GM12892 (cell line): ENCODE results near the gene MAGI2.

Experiments used
- POLR2A ChIP-seq: IDR thresholded peaks from 2 replicates; pipeline ENCODE4 v1.6.1; 2011; ENCODE audit warnings: low read depth, low read length, control low read depth
- TAF1 ChIP-seq: IDR thresholded peaks from 2 replicates; pipeline ENCODE4 v1.6.1; 2011; ENCODE audit warnings: low read depth, mild to moderate bottlenecking, control low read depth, low read length, borderline replicate concordance

DNA sequence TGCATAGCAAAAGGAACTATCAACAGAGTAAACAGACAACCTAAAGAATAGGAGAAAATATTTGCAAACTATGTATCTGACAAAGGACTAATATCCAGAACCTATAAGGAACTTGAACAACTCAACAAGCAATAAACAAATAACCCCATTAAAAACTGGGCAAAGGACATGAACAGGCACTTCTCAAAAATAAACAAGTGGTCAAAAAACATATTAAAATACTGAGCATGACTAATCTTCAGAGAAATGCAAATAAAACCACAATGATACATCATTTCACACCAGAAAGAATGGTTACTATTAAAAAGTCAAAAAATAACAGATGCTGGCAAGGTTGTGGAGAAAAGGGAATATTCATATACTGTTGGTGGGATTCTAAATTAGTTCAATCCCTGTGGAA lies 17.1 kb downstream of the MAGI2 start:
- no peak for TF ChIP-seq TAF1
- no peak for TF ChIP-seq POLR2A
